ENCODE results near the gene DPY30. TPM values are rescaled to one million over a fixed set of nuclear protein-coding genes. Genes with fewer than 3 reads are reported as not detected.

Gene DPY30
- total and polyA plus RNA-seq, 4 experiments from 2014 or later: 50.0 to 233 (median 109) TPM

- no peak overlapping the region for H3K27ac Mint-ChIP-seq
- peaks cover 27 to 47% (median 32%) of the 10 kb centered on the region in 4 donors for H3K4me1 Mint-ChIP-seq
- Histone ChIP-seq H3K27ac (ENCODE audit: low read depth, low read length) (no peak overlapping the region), H3K4me3 (ENCODE audit: low read length in 2 of 2) (no peak overlapping the region), H3K9me3 (ENCODE audit: control insufficient read depth in 1 of 2, low read length in 2 of 2) (no peaks in the 10 kb centered on the region), H3K27me3 (ENCODE audit: insufficient read depth, low read length) (no peaks in the 10 kb centered on the region), H3K36me3 (ENCODE audit: insufficient read depth, low read length) (no peaks in the 10 kb centered on the region), H3K4me1 (ENCODE audit: insufficient read depth, low read length) (peaks cover 21% of the 10 kb centered on the region)
- H3K4me3 Mint-ChIP-seq: no peak overlapping the region
- no peak for DNase-seq
- CTCF ChIA-PET (ENCODE audit: partially characterized antibody): no interaction called here
- intact Hi-C loops (cut with micrococcal nuclease): no loop called here
- H3K36me3 Mint-ChIP-seq: peaks cover 3 to 6% of the 10 kb centered on the region in 2 donors
- H3K9me3 Mint-ChIP-seq: no peaks in the 10 kb centered on the region
- no peaks in the 10 kb centered on the region for H3K27me3 Mint-ChIP-seq
- POLR2A ChIA-PET (ENCODE audit: partially characterized antibody): interaction anchor here (1.2 kb wide), 1 partner anchor 40 kb away, joined by 3 read pairs; no protein-coding TSS in a partner anchor
Observed at GRCh38 chr2:31978436-31978835, 61.2 kb downstream of the DPY30 start.

Other genes starting within 250 kb of the DPY30 start
- 10 to 100 TPM; 42.0 to 45.1 TPM for gene MEMO1, start 28.8 kb downstream of the DPY30 start, total RNA-seq
- gene MEMO1, start 28.8 kb downstream of the DPY30 start, polyA plus RNA-seq: 10 to 100 TPM; 31.0 to 42.7 TPM
- gene SPAST, start 23.8 kb upstream of the DPY30 start, total RNA-seq: 10 to 100 TPM; 22.5 to 23.2 TPM
- 10 to 100 TPM; 11.2 to 15.3 TPM for gene SPAST, start 23.8 kb upstream of the DPY30 start, polyA plus RNA-seq
- gene SLC30A6, start 126.1 kb upstream of the DPY30 start, total RNA-seq: 10 to 100 TPM; 20.2 to 20.3 TPM
- 10 to 100 TPM; 12.0 to 15.5 TPM for gene SLC30A6, start 126.1 kb upstream of the DPY30 start, polyA plus RNA-seq
- under 1 TPM; 0.11 to 0.20 TPM for gene NLRC4, start 225.1 kb upstream of the DPY30 start, total RNA-seq
- gene NLRC4, start 225.1 kb upstream of the DPY30 start, polyA plus RNA-seq: under 1 TPM in 1 of 2 donors, not detected in 1; 0.24 TPM
- gene YIPF4, start 238.1 kb upstream of the DPY30 start, total RNA-seq: 10 to 100 TPM; 46.1 to 51.9 TPM
- 10 to 100 TPM; 13.9 to 28.9 TPM for gene YIPF4, start 238.1 kb upstream of the DPY30 start, polyA plus RNA-seq